NK-92 (cell line): ENCODE measurements around the gene CAMK2B.

ENCODE experiments used
- DNase-seq: peaks from one replicate; lab custom pipeline; 2025; ENCODE audit not compliant: unreplicated experiment; lab: John Stamatoyannopoulos, UW

CAMK2B gene

GRCh38 chr7:44287488-44288380 lies 37.7 kb downstream of the CAMK2B start:
- DNase-seq = no peak

GRCh38 chr7:44286618-44287487 lies 38.5 kb downstream of the CAMK2B start:
- DNase-seq = no peak

GRCh38 chr7:44286182-44286617 lies 39.2 kb downstream of the CAMK2B start:
- no peak for DNase-seq

- DNase-seq = no peak
Measured at GRCh38 chr7:44285561-44285960, 39.8 kb downstream of the CAMK2B start.

- no peak for DNase-seq
Measured at GRCh38 chr7:44284881-44285541, 40.4 kb downstream of the CAMK2B start.

- DNase-seq = no peak
Measured at GRCh38 chr7:44284216-44284615, 41.2 kb downstream of the CAMK2B start.

GRCh38 chr7:44283381-44284211 lies 41.8 kb downstream of the CAMK2B start:
- no peak for DNase-seq

GRCh38 chr7:44282601-44283171 lies 42.7 kb downstream of the CAMK2B start:
- DNase-seq = no peak

GRCh38 chr7:44281811-44282600 lies 43.4 kb downstream of the CAMK2B start:
- no peak for DNase-seq

- DNase-seq = no peak
Measured at GRCh38 chr7:44280993-44281721, 44.2 kb downstream of the CAMK2B start.

GRCh38 chr7:44280636-44280992 lies 44.8 kb downstream of the CAMK2B start:
- no peak for DNase-seq

GRCh38 chr7:44279731-44280505 lies 45.5 kb downstream of the CAMK2B start:
- DNase-seq = no peak

- no peak for DNase-seq
Measured at GRCh38 chr7:44279286-44279685, 46.1 kb downstream of the CAMK2B start.

GRCh38 chr7:44278451-44279161 lies 46.8 kb downstream of the CAMK2B start:
- no peak for DNase-seq

- no peak for DNase-seq
Measured at GRCh38 chr7:44277851-44278250, 47.5 kb downstream of the CAMK2B start.

- DNase-seq = no peak
Measured at GRCh38 chr7:44277391-44277790, 48.0 kb downstream of the CAMK2B start.

GRCh38 chr7:44276571-44277221 lies 48.7 kb downstream of the CAMK2B start:
- DNase-seq = no peak
